Esophagus squamous epithelium (tissue), 5 donors: Measurements from ENCODE around the gene ERCC8. TPM values are rescaled to one million over a fixed set of nuclear protein-coding genes. Genes with fewer than 3 reads are reported as not detected.

Experiments
- DNase-seq: peaks from one replicate; lab custom pipeline; 2025; lab: John Stamatoyannopoulos, UW
- H3K27ac ChIP-seq, 4 donors: fragments of 200-600 bp; sonication (generic); one replicate each; pipeline ENCODE4 v1.5.1; 2016 to 2019; ENCODE audit warnings: mild to moderate bottlenecking in 1 of 4
- H3K27me3 ChIP-seq, 4 donors: fragments of 200-600 bp; sonication (generic); 1 replicate in 3 of 4; 2 replicates in 1 of 4; pipeline versions ENCODE4 v1.5.1 to v1.6.0; 2017 to 2021; ENCODE audit warnings: antibody characterized with exemption in 1 of 4
- H3K36me3 ChIP-seq, 3 donors: fragments of 200-600 bp; sonication (generic); one replicate each; pipeline ENCODE4 v1.5.1; 2016 to 2019
- H3K4me1 ChIP-seq, 3 donors: fragments of 200-600 bp; sonication (generic); one replicate each; pipeline ENCODE4 v1.5.1; 2017 to 2019
- H3K4me3 ChIP-seq, 4 donors: fragments of 200-600 bp; sonication (generic); 1 replicate in 3 of 4; 2 replicates in 1 of 4; pipeline ENCODE4 v1.5.1; 2016 to 2019; ENCODE audit warnings: mild to moderate bottlenecking in 2 of 4, moderate library complexity in 1 of 4
- H3K9me3 ChIP-seq, 3 donors: fragments of 200-600 bp; sonication (generic); one replicate each; pipeline ENCODE4 v1.5.1; 2016 to 2019
- CTCF ChIP-seq, 6 experiments: fragments of 450-650 bp in 4 of 6; fragments of 200-600 bp in 2 of 6; sonication (generic) in 2 of 6; IDR thresholded peaks; one replicate each; pipeline ENCODE4 v1.5.1; 2016 to 2019; ENCODE audit warnings: antibody characterized with exemption in 6 of 6, mild to moderate bottlenecking in 4 of 6, moderate library complexity in 4 of 6
- POLR2A ChIP-seq, 4 donors: fragments of 450-650 bp; IDR thresholded peaks; one replicate each; pipeline ENCODE4 v1.6.1; 2017; ENCODE audit warnings: antibody characterized with exemption in 4 of 4, mild to moderate bottlenecking in 4 of 4, moderate library complexity in 3 of 4
- WGBS, 2 donors: methylation state at CpG; one replicate each; pipeline ENCODE4 v1.1.5; 2018; 5-methylcytosine and 5-hydroxymethylcytosine counted together
- intact Hi-C: fragments of 100-400 bp; cut with DNase I; formaldehyde crosslinking; loops from one replicate; pipeline ENCODE4 v1.15.0; 2022
- total RNA-seq, 4 donors: library from RNA; depleted of rRNA; stranded (reverse); fragments of >200 nt; gene quantifications; one replicate each; pipeline ENCODE4 v1.1.0, GENCODE V29; 2016
- donor health status: DM: yes; HTN: yes; CAD: no.

Gene ERCC8
- total RNA-seq: 10 to 100 TPM in 3 of 4 donors, 1 to 10 TPM in 1; 4.9 to 17.1 (median 12.0) TPM

GRCh38 chr5:60944904-60945812 is at the start of gene ERCC8, which contains the start of gene NDUFAF2:
Gene ERCC8, minus strand, starts transcription at chr5:60945070. Its CDS starts 62 bp downstream, at chr5:60945008.
Gene NDUFAF2, plus strand, starts transcription at chr5:60945205. Its CDS starts 51 bp downstream, at chr5:60945256.
- Histone ChIP-seq H3K27ac (peak within 1 kb of the TSS; percentile 82 to 91 (median 90)), H3K4me3 (peak within 1 kb of the TSS; percentile 70 to 91 (median 74)), H3K9me3 (no peaks in the 10 kb centered on the region), H3K36me3 (no peaks in the 10 kb centered on the region), H3K4me1 (peaks cover 4 to 30% (median 18%) of the 10 kb centered on the region in 3 donors), H3K27me3 (no peaks in the 10 kb centered on the region)
- intact Hi-C loops: no loop called here
- DNase-seq: peak; percentile 65
- WGBS, 2 donors: 0% methylated on average over 17 to 27 of the region's 64 CpGs
- TF ChIP-seq CTCF (IDR thresholded peaks at IDR 0.05) (no peak), POLR2A (IDR thresholded peaks at IDR 0.05) (peak in 2 of 4 donors; percentile 40 to 71)

GRCh38 chr5:60993875-60994571 is 49.2 kb upstream of the ERCC8 start:
- 58 to 89% methylated on average over 5 to 6 of the region's 11 CpGs for WGBS, 2 donors
- TF ChIP-seq CTCF (IDR thresholded peaks at IDR 0.05) (no peak), POLR2A (IDR thresholded peaks at IDR 0.05) (no peak)
- Histone ChIP-seq H3K36me3 (peaks cover 0 to 14% (median 0%) of the 10 kb centered on the region in 3 donors), H3K4me1 (no peaks in the 10 kb centered on the region), H3K9me3 (peaks cover 0 to 17% (median 0%) of the 10 kb centered on the region in 3 donors), H3K27ac (no peak overlapping the region), H3K4me3 (no peak overlapping the region), H3K27me3 (no peaks in the 10 kb centered on the region)
- intact Hi-C loops: no loop called here
- DNase-seq: no peak

GRCh38 chr5:60993425-60993824 is 48.6 kb upstream of the ERCC8 start:
- TF ChIP-seq POLR2A (IDR thresholded peaks at IDR 0.05) (no peak), CTCF (IDR thresholded peaks at IDR 0.05) (no peak)
- Histone ChIP-seq H3K36me3 (peaks cover 0 to 14% (median 0%) of the 10 kb centered on the region in 3 donors), H3K9me3 (peaks cover 0 to 17% (median 0%) of the 10 kb centered on the region in 3 donors), H3K27me3 (no peaks in the 10 kb centered on the region), H3K4me3 (no peak overlapping the region), H3K4me1 (no peaks in the 10 kb centered on the region), H3K27ac (no peak overlapping the region)
- intact Hi-C loops: no loop called here
- 100% methylated on average over 2 of the region's 2 CpGs; no CpG with 5 or more reads in 1 of the 2 donors for WGBS, 2 donors
- no peak for DNase-seq

GRCh38 chr5:60992871-60993270 is 48.0 kb upstream of the ERCC8 start:
- DNase-seq: no peak
- WGBS, 2 donors: 80% methylated on average over 1 of the region's 6 CpGs; no CpG with 5 or more reads in 1 of the 2 donors

More at GRCh38 chr5:60992871-60993270, 48.0 kb upstream of the ERCC8 start:
- H3K4me1 ChIP-seq: no peaks in the 10 kb centered on the region
- intact Hi-C loops: no loop called here
- no peak overlapping the region for H3K27ac ChIP-seq
- H3K36me3 ChIP-seq: peaks cover 0 to 14% (median 0%) of the 10 kb centered on the region in 3 donors
- H3K27me3 ChIP-seq: no peaks in the 10 kb centered on the region
- no peak for TF ChIP-seq POLR2A (IDR thresholded peaks at IDR 0.05)
- no peak for TF ChIP-seq CTCF (IDR thresholded peaks at IDR 0.05)
- H3K9me3 ChIP-seq: peaks cover 0 to 17% (median 0%) of the 10 kb centered on the region in 3 donors
- H3K4me3 ChIP-seq: no peak overlapping the region
